C4-2B (cell line): ENCODE data around the gene LGALS9B.
"Not testable (repeated sequence)": the region's sequence is repeated elsewhere in the genome, so short reads cannot be mapped to it uniquely, and the experiment has no call there.

Source experiments
- ZFX ChIP-seq: fragments of 450-650 bp; IDR thresholded peaks from 2 replicates; pipeline ENCODE4 v1.6.1; 2017
- TF ChIP-seq, protein P1 (sequence below): fragments of 450-650 bp; conservative IDR thresholded peaks from 2 replicates; pipeline ENCODE4 v1.5.1; 2017; ENCODE audit warnings: mild to moderate bottlenecking

DNA sequence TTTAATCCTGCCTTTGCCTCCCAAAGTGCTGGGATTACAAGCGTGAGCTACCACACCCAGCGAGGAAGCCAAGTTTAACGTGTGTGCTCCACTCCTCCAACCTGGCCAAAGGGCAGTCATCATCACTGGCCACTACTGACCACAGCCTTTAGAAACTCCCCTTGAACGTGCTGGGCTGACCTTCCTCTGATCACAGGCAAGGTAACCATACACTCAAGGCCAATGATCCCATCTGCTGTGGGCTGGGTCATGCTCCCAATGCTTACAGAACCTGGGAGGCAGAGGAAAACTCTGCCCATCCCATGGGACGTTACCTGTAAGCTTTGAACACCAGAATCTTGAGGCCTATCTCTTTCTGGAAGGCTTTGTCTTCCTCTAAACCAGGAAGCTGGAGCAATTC, 51.9 kb downstream of the LGALS9B start:
- TF ChIP-seq, protein P1, sequence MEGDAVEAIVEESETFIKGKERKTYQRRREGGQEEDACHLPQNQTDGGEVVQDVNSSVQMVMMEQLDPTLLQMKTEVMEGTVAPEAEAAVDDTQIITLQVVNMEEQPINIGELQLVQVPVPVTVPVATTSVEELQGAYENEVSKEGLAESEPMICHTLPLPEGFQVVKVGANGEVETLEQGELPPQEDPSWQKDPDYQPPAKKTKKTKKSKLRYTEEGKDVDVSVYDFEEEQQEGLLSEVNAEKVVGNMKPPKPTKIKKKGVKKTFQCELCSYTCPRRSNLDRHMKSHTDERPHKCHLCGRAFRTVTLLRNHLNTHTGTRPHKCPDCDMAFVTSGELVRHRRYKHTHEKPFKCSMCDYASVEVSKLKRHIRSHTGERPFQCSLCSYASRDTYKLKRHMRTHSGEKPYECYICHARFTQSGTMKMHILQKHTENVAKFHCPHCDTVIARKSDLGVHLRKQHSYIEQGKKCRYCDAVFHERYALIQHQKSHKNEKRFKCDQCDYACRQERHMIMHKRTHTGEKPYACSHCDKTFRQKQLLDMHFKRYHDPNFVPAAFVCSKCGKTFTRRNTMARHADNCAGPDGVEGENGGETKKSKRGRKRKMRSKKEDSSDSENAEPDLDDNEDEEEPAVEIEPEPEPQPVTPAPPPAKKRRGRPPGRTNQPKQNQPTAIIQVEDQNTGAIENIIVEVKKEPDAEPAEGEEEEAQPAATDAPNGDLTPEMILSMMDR, result not testable (repeated sequence)
- not testable (repeated sequence) for TF ChIP-seq ZFX
